Measurements from ENCODE around the gene KLK14.

DNA sequence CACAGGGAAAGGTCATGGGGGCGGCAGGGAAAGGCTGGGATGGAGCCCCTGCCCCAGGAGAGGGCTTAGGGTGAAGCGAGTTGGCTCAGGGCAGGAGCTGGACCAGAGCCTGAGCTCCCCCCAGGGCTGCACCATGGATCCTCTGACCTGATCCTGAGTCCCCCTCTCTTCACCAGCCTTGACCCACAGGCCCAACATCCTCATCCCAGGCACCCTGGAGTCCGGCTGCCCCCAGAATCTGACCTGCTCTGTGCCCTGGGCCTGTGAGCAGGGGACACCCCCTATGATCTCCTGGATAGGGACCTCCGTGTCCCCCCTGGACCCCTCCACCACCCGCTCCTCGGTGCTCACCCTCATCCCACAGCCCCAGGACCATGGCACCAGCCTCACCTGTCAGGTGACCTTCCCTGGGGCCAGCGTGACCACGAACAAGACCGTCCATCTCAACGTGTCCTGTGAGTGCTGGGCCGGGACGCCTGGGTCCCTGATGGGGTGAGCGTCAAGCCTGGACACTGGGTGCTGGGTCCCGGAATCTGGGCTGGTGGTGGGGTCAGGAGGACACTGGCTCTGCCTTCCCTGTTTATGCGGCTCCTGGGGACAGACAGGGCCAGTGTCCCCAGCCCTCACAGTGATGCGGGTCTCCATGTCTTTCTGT is 42.9 kb upstream of the KLK14 start:
- TF ChIP-seq EZH2phosphoT487 (IDR thresholded peaks at IDR 0.05; ENCODE audit: low read depth, severe bottlenecking, unreplicated experiment): no peak
- TF ChIP-seq, protein P1, sequence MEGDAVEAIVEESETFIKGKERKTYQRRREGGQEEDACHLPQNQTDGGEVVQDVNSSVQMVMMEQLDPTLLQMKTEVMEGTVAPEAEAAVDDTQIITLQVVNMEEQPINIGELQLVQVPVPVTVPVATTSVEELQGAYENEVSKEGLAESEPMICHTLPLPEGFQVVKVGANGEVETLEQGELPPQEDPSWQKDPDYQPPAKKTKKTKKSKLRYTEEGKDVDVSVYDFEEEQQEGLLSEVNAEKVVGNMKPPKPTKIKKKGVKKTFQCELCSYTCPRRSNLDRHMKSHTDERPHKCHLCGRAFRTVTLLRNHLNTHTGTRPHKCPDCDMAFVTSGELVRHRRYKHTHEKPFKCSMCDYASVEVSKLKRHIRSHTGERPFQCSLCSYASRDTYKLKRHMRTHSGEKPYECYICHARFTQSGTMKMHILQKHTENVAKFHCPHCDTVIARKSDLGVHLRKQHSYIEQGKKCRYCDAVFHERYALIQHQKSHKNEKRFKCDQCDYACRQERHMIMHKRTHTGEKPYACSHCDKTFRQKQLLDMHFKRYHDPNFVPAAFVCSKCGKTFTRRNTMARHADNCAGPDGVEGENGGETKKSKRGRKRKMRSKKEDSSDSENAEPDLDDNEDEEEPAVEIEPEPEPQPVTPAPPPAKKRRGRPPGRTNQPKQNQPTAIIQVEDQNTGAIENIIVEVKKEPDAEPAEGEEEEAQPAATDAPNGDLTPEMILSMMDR (IDR thresholded peaks at IDR 0.05; ENCODE audit: poor library complexity): no peak
